K562 (cell line): ENCODE data around the gene TMEM14C. TPM values are rescaled to one million over a fixed set of nuclear protein-coding genes. Genes with fewer than 3 reads are reported as not detected.

Experiments
- E2F8 ChIP-seq: fragments of 450-650 bp; IDR thresholded peaks from 2 replicates; pipeline ENCODE4 v1.7.1; 2018; ENCODE audit warnings: mild to moderate bottlenecking, low read depth; ENCODE audit not compliant: partially characterized antibody
- ETV6 ChIP-seq, 3 experiments: fragments of 150-350 bp in 1 of 3; sonication (generic) in 1 of 3; formaldehyde crosslinking in 1 of 3; IDR thresholded peaks; 2 replicates each; pipeline versions ENCODE4 v1.6.1 to v1.8.0; 2014 to 2022; ENCODE audit warnings: borderline replicate concordance in 2 of 3, low read depth in 2 of 3, antibody characterized with exemption in 1 of 3, low read length in 1 of 3, mild to moderate bottlenecking in 1 of 3, missing genetic modification reagents in 1 of 3
- LCOR ChIP-seq: sonication (generic); formaldehyde crosslinking; IDR thresholded peaks from 2 replicates; pipeline ENCODE4 v1.8.0; 2022; ENCODE audit warnings: mild to moderate bottlenecking, missing genetic modification reagents
- MEF2D ChIP-seq: conservative IDR thresholded peaks from 2 replicates; pipeline ENCODE4 v1.6.1; 2016; ENCODE audit warnings: low read depth, missing genetic modification characterization, missing compliant biosample characterization
- MLLT1 ChIP-seq, 2 experiments: fragments of 450-650 bp; IDR thresholded peaks; 2 replicates each; pipeline ENCODE4 v1.6.1; 2016
- MTA3 ChIP-seq: fragments of 450-650 bp; formaldehyde crosslinking; IDR thresholded peaks from 2 replicates; pipeline ENCODE4 v1.6.1; 2017; ENCODE audit warnings: mild to moderate bottlenecking, borderline replicate concordance
- PHTF2 ChIP-seq: fragments of 250-450 bp; sonication (Bioruptor Pico); IDR thresholded peaks from 2 replicates; pipeline ENCODE4 v1.5.0; 2021; ENCODE audit warnings: mild to moderate bottlenecking
- SMAD3 ChIP-seq: fragments of 450-650 bp; formaldehyde crosslinking; conservative IDR thresholded peaks from 2 replicates; pipeline ENCODE4 v1.4.0; 2020; ENCODE audit warnings: mild to moderate bottlenecking
- SUPT5H ChIP-seq: fragments of 450-650 bp; IDR thresholded peaks from 2 replicates; pipeline ENCODE4 v1.6.1; 2016
- TAF1 ChIP-seq: IDR thresholded peaks from 2 replicates; pipeline ENCODE4 v1.6.1; 2011; ENCODE audit warnings: mild to moderate bottlenecking, low read length, moderate library complexity; ENCODE audit not compliant: insufficient read depth, control insufficient read depth, severe bottlenecking; ENCODE audit errors: extremely low read depth
- TSHZ1 ChIP-seq: fragments of 250-450 bp; sonication (Bioruptor Pico); IDR thresholded peaks from 2 replicates; pipeline ENCODE4 v1.4.0; 2020; ENCODE audit warnings: mild to moderate bottlenecking, moderate library complexity
- ZC3H8 ChIP-seq: fragments of 450-650 bp; IDR thresholded peaks from 2 replicates; pipeline ENCODE4 v1.6.1; 2017
- ZNF41 ChIP-seq: fragments of 250-450 bp; sonication (Bioruptor Pico); conservative IDR thresholded peaks from 2 replicates; pipeline ENCODE4 v1.4.0; 2020; ENCODE audit warnings: mild to moderate bottlenecking
- ZNF668 ChIP-seq: fragments of 250-450 bp; sonication (Bioruptor Pico); IDR thresholded peaks from 2 replicates; pipeline ENCODE4 v1.8.0; 2022; ENCODE audit warnings: mild to moderate bottlenecking, inconsistent platforms
- ZNF699 ChIP-seq: fragments of 250-450 bp; sonication (Bioruptor Pico); IDR thresholded peaks from 2 replicates; pipeline ENCODE4 v1.8.0; 2021; ENCODE audit warnings: mild to moderate bottlenecking, moderate library complexity; ENCODE audit not compliant: insufficient replicate concordance
- ZNF766 ChIP-seq: fragments of 200-800 bp; sonication (Bioruptor generic); conservative IDR thresholded peaks from 2 replicates; pipeline ENCODE4 v1.6.1; 2016; ENCODE audit warnings: missing genetic modification characterization, missing compliant biosample characterization
- polyA plus RNA-seq, 8 experiments: library from polyadenylated mRNA; depleted of rRNA in 4 of 8; stranded (reverse) in 5 of 8; unstranded in 3 of 8; fragments of >200 nt; fragmentation: Nextera tagmentation in 2 of 8; fragmentation: Illumina TruSeq in 1 of 8; extraction: Ambion mirVana in 2 of 8; extraction: Trizol in 1 of 8; gene quantifications; 2 replicates each; pipeline versions ENCODE4 v1.2.1 to v1.2.3, GENCODE V29; 2011 to 2014; ENCODE audit warnings: inconsistent platforms in 1 of 8, missing spikeins in 1 of 8
- total RNA-seq, 7 experiments: library from RNA; depleted of rRNA in 6 of 7; stranded (reverse); fragments of >200 nt in 6 of 7; fragmentation: Illumina TruSeq in 2 of 7; extraction: Trizol in 2 of 7; gene quantifications; 2 replicates each; pipeline versions ENCODE4 v1.2.1 to v1.2.3, GENCODE V29; 2011 to 2021; ENCODE audit warnings: low replicate concordance in 1 of 7

TMEM14C gene
- total and polyA plus RNA-seq, 9 of the 15 experiments (the other 6 are each of a cell fraction or from before 2014, with no cell fraction given): 151 to 496 (median 263) TPM

GRCh38 chr6:10722820-10723566, at the start of gene TMEM14C (continued):
- TF ChIP-seq TSHZ1 (CRISPR knock-in tag) (no peak), LCOR (CRISPR knock-in tag) (peak; percentile 92; the same call in 1 of the 2 replicates), ZNF699 (CRISPR knock-in tag) (no peak), MLLT1 (IDR thresholded peaks at IDR 0.05) (peak; percentile 76 to 84; a peak in 3 of 4 replicates), ETV6 (IDR thresholded peaks at IDR 0.05; ENCODE audit: borderline replicate concordance in 1 of 2, low read depth in 2 of 2, low read length in 1 of 2) (no peak), ETV6 (CRISPR knock-in tag; IDR thresholded peaks at IDR 0.05; ENCODE audit: borderline replicate concordance) (no peak), MEF2D (no peak), SMAD3 (CRISPR knock-in tag) (no peak), PHTF2 (CRISPR knock-in tag) (no peak), MTA3 (peak; percentile 78; the same call in 1 of the 2 replicates), ZNF41 (no peak), ZC3H8 (no peak), SUPT5H (peak; percentile 95), ZNF766 (CRISPR knock-in tag) (0 out of 2 replicates have a peak, but pooled peaks have one; percentile 61), TAF1 (peak; percentile 95), ZNF668 (CRISPR knock-in tag) (no peak), E2F8 (no peak)
